ENCODE data around the gene HDAC5. TPM values are rescaled to one million over a fixed set of nuclear protein-coding genes. Genes with fewer than 3 reads are reported as not detected.

The HDAC5 gene
- total RNA-seq, 1 donor from 2014 or later = 18.4 TPM

- no peak for TF ChIP-seq CTCF (IDR thresholded peaks at IDR 0.05; ENCODE audit: insufficient read depth, low read length, severe bottlenecking)
- Histone ChIP-seq H3K4me3 (ENCODE audit: low read depth, low read length) (no peak overlapping the region), H3K27me3 (ENCODE audit: control insufficient read depth, insufficient read depth, low read length) (no peaks in the 10 kb centered on the region), H3K36me3 (ENCODE audit: control insufficient read depth, insufficient read depth, low read length) (peaks cover 1% of the 10 kb centered on the region)
- DNase-seq (ENCODE audit: low read depth) = no peak
- no peak for FAIRE-seq
Observed at GRCh38 chr17:44113868-44114840, 9.3 kb downstream of the HDAC5 start.

GRCh38 chr17:44113382-44113781 lies 10.1 kb downstream of the HDAC5 start:
- no peak for FAIRE-seq
- no peak for DNase-seq (ENCODE audit: low read depth)
- H3K36me3 ChIP-seq (ENCODE audit: control insufficient read depth, insufficient read depth, low read length) = peaks cover 1% of the 10 kb centered on the region
- no peak for TF ChIP-seq CTCF (IDR thresholded peaks at IDR 0.05; ENCODE audit: insufficient read depth, low read length, severe bottlenecking)
- H3K27me3 ChIP-seq (ENCODE audit: control insufficient read depth, insufficient read depth, low read length) = no peaks in the 10 kb centered on the region
- no peak overlapping the region for H3K4me3 ChIP-seq (ENCODE audit: low read depth, low read length)

GRCh38 chr17:44112284-44113280 lies 10.9 kb downstream of the HDAC5 start:
- no peak for FAIRE-seq

GRCh38 chr17:44111777-44112176 lies 11.7 kb downstream of the HDAC5 start:
- DNase-seq (ENCODE audit: low read depth) (no peak), FAIRE-seq (peak; percentile 32)
- Histone ChIP-seq H3K4me3 (ENCODE audit: low read depth, low read length) (no peak overlapping the region), H3K27me3 (ENCODE audit: control insufficient read depth, insufficient read depth, low read length) (no peaks in the 10 kb centered on the region), H3K36me3 (ENCODE audit: control insufficient read depth, insufficient read depth, low read length) (peaks cover 1% of the 10 kb centered on the region)
- TF ChIP-seq CTCF (IDR thresholded peaks at IDR 0.05; ENCODE audit: insufficient read depth, low read length, severe bottlenecking) = no peak

More at GRCh38 chr17:44112284-44113280, 10.9 kb downstream of the HDAC5 start:
- Histone ChIP-seq H3K4me3 (ENCODE audit: low read depth, low read length) (no peak overlapping the region), H3K27me3 (ENCODE audit: control insufficient read depth, insufficient read depth, low read length) (no peaks in the 10 kb centered on the region), H3K36me3 (ENCODE audit: control insufficient read depth, insufficient read depth, low read length) (peaks cover 1% of the 10 kb centered on the region)
- no peak for TF ChIP-seq CTCF (IDR thresholded peaks at IDR 0.05; ENCODE audit: insufficient read depth, low read length, severe bottlenecking)
- no peak for DNase-seq (ENCODE audit: low read depth)

- H3K4me3 ChIP-seq (ENCODE audit: low read depth, low read length) = no peak overlapping the region
- TF ChIP-seq CTCF (IDR thresholded peaks at IDR 0.05; ENCODE audit: insufficient read depth, low read length, severe bottlenecking) = no peak
Observed at GRCh38 chr17:44110823-44111633, 12.4 kb downstream of the HDAC5 start.

More at GRCh38 chr17:44110823-44111633, 12.4 kb downstream of the HDAC5 start:
- DNase-seq (ENCODE audit: low read depth) = peak; percentile 51
- no peaks in the 10 kb centered on the region for H3K27me3 ChIP-seq (ENCODE audit: control insufficient read depth, insufficient read depth, low read length)
- peaks cover 1% of the 10 kb centered on the region for H3K36me3 ChIP-seq (ENCODE audit: control insufficient read depth, insufficient read depth, low read length)
- no peak for FAIRE-seq
